ENCODE data around the gene DLG2.
"Not testable (repeated sequence)": the region's sequence is repeated elsewhere in the genome, so short reads cannot be mapped to it uniquely, and the experiment has no call there.

Gene DLG2

DNA sequence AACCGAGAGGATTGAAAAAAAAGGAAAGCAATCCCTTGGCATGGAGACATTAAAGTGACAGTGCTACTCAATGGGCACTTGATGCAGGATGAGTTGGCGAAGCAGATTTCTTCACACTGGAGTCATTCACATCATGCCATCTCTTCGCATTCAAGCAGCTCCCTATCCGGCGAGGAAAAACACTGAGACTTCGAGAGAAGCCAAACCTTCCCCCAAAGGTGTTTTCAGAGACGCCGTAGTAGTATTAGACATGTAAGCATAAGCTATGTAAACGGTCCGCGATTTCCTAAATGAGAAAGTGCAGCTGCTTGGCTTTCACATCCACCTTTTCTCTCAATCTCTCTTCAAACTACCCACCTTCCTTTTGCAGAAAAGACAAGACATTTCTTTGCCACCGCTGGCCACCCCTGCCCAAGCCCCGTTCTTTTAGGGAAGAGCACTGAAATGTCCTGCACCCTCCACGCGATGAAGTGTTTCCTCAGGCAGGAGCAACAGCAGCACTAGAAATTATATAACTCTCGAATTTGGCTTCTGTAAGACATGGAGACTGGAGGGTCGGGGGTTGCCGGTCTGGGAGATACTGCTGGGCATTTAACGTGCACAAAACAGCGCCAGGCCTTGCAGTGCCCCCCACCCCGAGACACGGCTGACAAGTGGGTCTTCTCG, at the start of gene DLG2:
DLG2 (minus strand) TSS at position 13 of the 666 bp plus-strand sequence.
- DNase-seq (ENCODE audit: low spot score): no peak

- DNase-seq (ENCODE audit: low spot score): no peak
Measured at GRCh38 chr11:85673393-85673792, 46.2 kb upstream of the DLG2 start.

GRCh38 chr11:85672105-85672902, 45.2 kb upstream of the DLG2 start:
- DNase-seq (ENCODE audit: low spot score): no peak

- not testable (repeated sequence) for DNase-seq (ENCODE audit: low spot score)
Measured at GRCh38 chr11:85670949-85671663, 44.0 kb upstream of the DLG2 start.

DNA sequence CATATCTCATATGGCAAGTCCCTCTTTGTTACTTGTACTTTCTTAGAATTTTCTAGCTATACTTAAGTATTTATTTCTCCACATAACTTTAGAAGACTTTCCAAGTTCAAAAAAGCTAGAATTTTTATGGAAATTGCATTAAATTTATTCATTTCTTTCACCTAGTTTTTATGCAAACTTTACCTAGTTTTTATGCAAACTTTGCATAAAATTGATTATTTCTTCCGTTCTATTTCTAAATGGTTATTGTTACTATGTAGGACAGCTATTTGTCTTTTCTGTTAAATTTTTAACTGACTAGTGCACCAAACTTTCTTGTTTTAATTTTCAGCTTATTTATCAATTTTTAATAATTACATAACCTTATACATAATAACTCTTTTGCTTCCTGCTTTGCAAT, 41.0 kb upstream of the DLG2 start:
- no peak for DNase-seq (ENCODE audit: low spot score)

- no peak for DNase-seq (ENCODE audit: low spot score)
Measured at GRCh38 chr11:85666687-85667086, 39.5 kb upstream of the DLG2 start.

GRCh38 chr11:85665733-85666132, 38.6 kb upstream of the DLG2 start:
- no peak for DNase-seq (ENCODE audit: low spot score)

- peak; percentile 89 for DNase-seq (ENCODE audit: low spot score)
Measured at GRCh38 chr11:85664615-85665481, 37.7 kb upstream of the DLG2 start, which contains the start of gene CREBZF. TSS of gene CREBZF (minus strand) at chr11:85665129. CDS start at chr11:85664875, 254 bp downstream.

- peak; percentile 85 for DNase-seq (ENCODE audit: low spot score)
Measured at GRCh38 chr11:85663753-85664614, 36.8 kb upstream of the DLG2 start.

DNA sequence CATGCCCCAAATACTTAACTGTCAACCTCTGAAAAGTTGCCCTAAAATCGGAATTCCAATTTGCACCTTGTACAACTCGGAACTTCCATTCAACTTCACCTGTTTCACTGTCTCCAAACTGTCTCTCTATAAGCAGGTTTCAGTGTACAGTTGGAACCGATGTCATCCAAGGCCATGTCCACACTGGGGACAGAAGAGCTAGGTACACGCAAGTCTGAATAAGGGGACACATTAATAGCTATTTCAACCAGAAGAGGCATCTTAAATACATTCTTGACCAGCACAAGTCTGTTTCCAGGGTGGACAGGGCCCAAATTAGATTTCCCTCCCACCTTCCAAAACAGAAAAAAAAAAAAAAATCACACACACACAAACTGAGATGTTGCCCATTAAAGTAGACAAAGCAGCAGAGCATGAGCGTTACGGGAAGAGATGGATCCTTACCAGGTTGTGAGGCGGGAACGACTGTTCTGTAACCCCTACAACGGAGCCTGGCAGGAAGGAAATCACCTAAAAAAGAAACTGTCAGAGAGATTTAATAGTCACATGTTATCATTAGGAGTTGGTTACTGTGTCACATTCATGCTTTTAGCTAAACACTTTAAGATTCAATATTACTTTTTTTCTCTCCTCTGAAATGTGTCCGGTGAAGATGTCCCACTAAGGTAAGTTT, 36.1 kb upstream of the DLG2 start:
- peak; percentile 13 for DNase-seq (ENCODE audit: low spot score)

DNA sequence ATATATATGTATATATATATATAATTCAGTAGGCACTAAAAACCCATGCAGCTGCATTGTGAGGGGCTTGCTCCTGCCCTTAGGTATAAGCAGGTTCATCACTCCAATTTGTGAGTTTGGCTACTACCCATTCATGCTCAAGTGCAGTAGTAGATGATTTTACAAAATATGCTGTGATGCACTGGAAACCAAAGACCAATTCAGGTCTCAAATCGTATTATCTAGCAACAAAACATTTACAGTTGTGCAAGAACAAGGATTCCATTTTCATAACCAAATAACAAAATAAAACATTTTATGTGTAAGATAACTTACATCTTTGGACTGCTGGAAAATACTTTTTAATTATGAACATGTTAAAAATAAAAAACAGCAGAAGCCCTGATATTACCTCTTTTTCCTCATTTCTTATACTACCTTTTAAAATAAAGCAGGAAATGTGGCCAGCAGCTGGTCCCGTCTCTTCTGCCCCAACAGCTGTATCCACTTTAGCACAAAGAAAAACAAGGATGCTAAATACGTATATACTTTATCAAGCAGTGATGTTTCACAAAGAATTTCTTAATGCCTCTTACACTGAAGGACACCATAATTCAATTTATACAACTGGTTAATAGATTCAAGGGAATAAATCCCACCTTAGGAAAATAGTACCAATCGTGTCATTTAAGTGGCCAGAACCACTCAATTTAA, 35.0 kb upstream of the DLG2 start:
- DNase-seq (ENCODE audit: low spot score): no peak

DNA sequence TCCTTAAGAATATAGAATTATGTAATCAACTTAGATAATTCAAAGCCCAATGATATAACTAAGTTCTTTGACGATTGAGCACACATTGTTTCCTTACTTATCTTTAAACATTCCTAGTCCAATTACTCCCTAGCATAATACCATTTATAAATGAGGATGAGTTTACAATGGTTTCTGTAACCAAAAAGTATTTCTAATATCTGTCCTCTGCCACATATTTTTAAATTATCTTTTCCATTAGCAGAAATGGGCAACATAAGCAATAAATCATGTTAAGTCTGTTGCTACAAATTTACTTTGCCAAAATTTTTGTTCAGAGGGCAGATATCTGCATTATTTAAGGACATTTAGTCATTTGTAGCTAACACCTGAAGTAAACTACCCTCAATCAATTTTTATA, 31.0 kb upstream of the DLG2 start:
- no peak for DNase-seq (ENCODE audit: low spot score)

DNA sequence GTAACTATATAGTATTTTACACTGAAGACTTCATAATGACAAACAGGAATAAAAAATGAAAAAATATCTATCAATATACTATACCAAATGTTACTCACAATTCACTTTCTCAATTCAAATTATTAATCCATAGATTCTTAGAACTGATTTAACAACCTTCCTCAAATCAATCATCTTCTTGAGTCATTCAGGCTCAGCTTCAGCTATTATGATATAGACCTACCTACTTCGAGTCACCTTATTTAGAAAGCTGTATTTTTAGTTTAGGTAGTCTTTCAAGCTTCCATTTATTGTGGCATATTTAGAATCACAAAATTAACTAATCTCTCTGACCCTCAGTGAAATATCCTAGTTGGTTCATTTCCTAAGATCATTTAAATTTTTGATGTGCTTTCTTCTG, 29.6 kb upstream of the DLG2 start:
- no peak for DNase-seq (ENCODE audit: low spot score)

- not testable (repeated sequence) for DNase-seq (ENCODE audit: low spot score)
Measured at GRCh38 chr11:85654343-85654742, 27.2 kb upstream of the DLG2 start.

- DNase-seq (ENCODE audit: low spot score): no peak
Measured at GRCh38 chr11:85652786-85653447, 25.8 kb upstream of the DLG2 start.

DNA sequence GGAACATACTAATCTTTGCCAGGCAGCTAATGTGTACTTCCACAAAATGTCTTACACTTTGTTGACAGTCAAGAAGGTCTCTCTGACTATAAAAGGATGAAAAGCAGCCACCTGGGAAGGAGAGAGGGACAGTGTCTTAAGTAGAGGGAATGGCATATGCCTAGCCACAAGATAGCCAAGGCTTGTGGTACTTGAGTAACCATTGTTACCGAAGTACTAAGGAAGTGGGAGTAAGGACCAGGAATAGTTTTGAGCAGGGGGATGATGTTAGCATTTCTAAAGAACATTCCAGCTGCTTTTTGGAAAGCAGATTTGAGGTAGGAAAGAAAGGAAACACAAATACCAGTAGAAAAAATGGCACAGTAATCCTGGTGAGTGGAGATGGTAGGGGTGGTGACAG, 24.0 kb upstream of the DLG2 start:
- DNase-seq (ENCODE audit: low spot score): no peak

- peak; percentile 90 for DNase-seq (ENCODE audit: low spot score)
Measured at GRCh38 chr11:85647604-85648299, 20.6 kb upstream of the DLG2 start, which contains the start of gene TMEM126A. TSS of gene TMEM126A (plus strand) at chr11:85647967. CDS start at chr11:85650256, 2,289 bp downstream.

DNA sequence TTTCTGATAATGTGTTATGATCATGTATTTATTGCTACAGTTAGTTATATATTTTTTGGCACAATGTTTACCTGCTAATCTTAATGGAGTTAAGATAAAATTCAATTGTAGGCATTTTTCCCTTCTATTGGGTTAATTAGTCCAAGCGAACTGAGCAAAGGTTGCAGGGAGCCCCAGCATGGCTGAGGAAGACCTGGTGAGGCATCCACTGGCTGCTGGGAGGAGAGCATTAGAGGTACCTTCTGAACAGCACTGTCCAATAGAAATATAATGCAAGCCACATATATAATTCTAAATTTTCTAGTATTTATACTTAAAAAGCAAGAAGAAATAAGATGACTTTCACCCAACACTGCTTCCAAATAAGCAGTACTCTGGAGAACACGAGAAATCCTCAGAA, 19.9 kb upstream of the DLG2 start:
- DNase-seq (ENCODE audit: low spot score): no peak

All from germinal center (tissue), 1 donor.